A549 (cell line): ENCODE data around the gene NR4A1. TPM values are rescaled to one million over a fixed set of nuclear protein-coding genes. Genes with fewer than 3 reads are reported as not detected.
A peak's percentile ranks its signal among the peaks of the same experiment; 100 is the strongest.

Experiments
- ATAC-seq, 2 experiments: fragments of 200-7000 bp in 1 of 2; fragments of >200 bp in 1 of 2; cut with Nextera tagmentation in 1 of 2; cut with Tn5 transposase in 1 of 2; 3 replicates each; pipeline versions ENCODE4 v1.8.0 to v1.9.1; 2018 to 2020; ENCODE audit warnings: mild to moderate bottlenecking in 1 of 2, moderate library complexity in 1 of 2
- CTCF ChIA-PET: fragments of 300-600 bp; sonication (Branson Sonifier 250); formaldehyde crosslinking; extraction: SDS; loops from one replicate; lab custom pipeline; 2021; ENCODE audit warnings: antibody characterized with exemption, inconsistent platforms; lab: Yijun Ruan, JAX
- POLR2A ChIA-PET: fragments of 350-600 bp; formaldehyde crosslinking; extraction: SDS; loops from one replicate; lab custom pipeline; 2021; ENCODE audit warnings: antibody characterized with exemption, inconsistent platforms; lab: Yijun Ruan, JAX
- DNase-seq, 2 experiments: peaks; one replicate each; pipeline versions ENCODE4 v3.0.0 to v3.0.0-alpha.2; 2011 to 2016; ENCODE audit warnings: low read depth in 1 of 2, low spot score in 1 of 2
- FAIRE-seq: peaks from 2 replicates; lab custom pipeline; 2011; peaks lifted over from hg19 to GRCh38; lab: Jason Lieb, UNC
- H3K27ac ChIP-seq, 2 experiments: fragments of >200 bp; sonication (Bioruptor Twin); formaldehyde crosslinking; 3 replicates each; pipeline ENCODE4 v1.5.1; 2016 to 2017
- H3K4me1 ChIP-seq: fragments of >200 bp; sonication (Bioruptor Twin); formaldehyde crosslinking; 3 replicates; pipeline ENCODE4 v1.6.1; 2016
- H3K4me2 ChIP-seq: fragments of >200 bp; sonication (Bioruptor Twin); formaldehyde crosslinking; 3 replicates; pipeline ENCODE4 v1.6.1; 2016
- H3K4me3 ChIP-seq: fragments of >200 bp; sonication (Bioruptor Twin); formaldehyde crosslinking; 3 replicates; pipeline ENCODE4 v1.5.1; 2016
- H3K9me3 ChIP-seq: fragments of >200 bp; sonication (Bioruptor Twin); formaldehyde crosslinking; 3 replicates; pipeline ENCODE4 v1.6.1; 2016
- BCL3 ChIP-seq: fragments of >200 bp; sonication (Bioruptor Twin); formaldehyde crosslinking; IDR thresholded peaks from 3 replicates; pipeline ENCODE4 v1.6.1; 2016
- CBX2 ChIP-seq: fragments of 200-600 bp; sonication (generic); IDR thresholded peaks from 2 replicates; pipeline ENCODE4 v1.6.1; 2016; ENCODE audit warnings: low read depth, mild to moderate bottlenecking, borderline replicate concordance
- CEBPB ChIP-seq, 2 experiments: fragments of >200 bp in 1 of 2; sonication (Bioruptor Twin) in 1 of 2; formaldehyde crosslinking in 1 of 2; IDR thresholded peaks; 2 replicates each; pipeline ENCODE4 v1.6.1; 2012 to 2016
- CHD4 ChIP-seq: fragments of 200-600 bp; sonication (generic); IDR thresholded peaks from 2 replicates; pipeline ENCODE4 v1.6.1; 2016; ENCODE audit warnings: antibody characterized with exemption, mild to moderate bottlenecking, borderline replicate concordance
- CTCF ChIP-seq: fragments of >200 bp; sonication (Bioruptor Twin); formaldehyde crosslinking; IDR thresholded peaks from 3 replicates; pipeline ENCODE4 v1.5.1; 2016
- EHF ChIP-seq: fragments of 250-450 bp; sonication (Bioruptor Pico); IDR thresholded peaks from 2 replicates; pipeline ENCODE4 v1.5.0; 2020; ENCODE audit warnings: mild to moderate bottlenecking
- FOSB ChIP-seq: fragments of 250-450 bp; sonication (Bioruptor Pico); IDR thresholded peaks from 2 replicates; pipeline ENCODE4 v1.5.0; 2020; ENCODE audit warnings: mild to moderate bottlenecking, moderate library complexity
- HDAC2 ChIP-seq: fragments of 200-600 bp; sonication (generic); IDR thresholded peaks from 2 replicates; pipeline ENCODE4 v1.6.1; 2016
- HOXB13 ChIP-seq: fragments of 250-450 bp; sonication (Bioruptor Pico); IDR thresholded peaks from 2 replicates; pipeline ENCODE4 v1.5.0; 2020; ENCODE audit warnings: low read depth, mild to moderate bottlenecking, moderate library complexity
- KDM5A ChIP-seq: fragments of 200-600 bp; sonication (generic); IDR thresholded peaks from 2 replicates; pipeline ENCODE4 v1.6.1; 2016; ENCODE audit warnings: antibody characterized with exemption, mild to moderate bottlenecking
- MAFK ChIP-seq: fragments of 450-650 bp; IDR thresholded peaks from 2 replicates; pipeline ENCODE4 v1.6.1; 2014; ENCODE audit not compliant: partially characterized antibody
- MAX ChIP-seq: IDR thresholded peaks from 2 replicates; pipeline ENCODE4 v1.6.1; 2012
- MYC ChIP-seq: IDR thresholded peaks from 2 replicates; pipeline ENCODE4 v1.6.1; 2012; ENCODE audit warnings: mild to moderate bottlenecking, inconsistent platforms, low read length, improper control_type of control experiment, borderline replicate concordance
- NR3C1 ChIP-seq: fragments of >200 bp; sonication (Bioruptor Twin); formaldehyde crosslinking; IDR thresholded peaks from 3 replicates; pipeline ENCODE4 v1.6.1; 2017
- PHF8 ChIP-seq: fragments of 200-600 bp; sonication (generic); IDR thresholded peaks from 2 replicates; pipeline ENCODE4 v1.6.1; 2016; ENCODE audit warnings: low read depth, mild to moderate bottlenecking, antibody characterized with exemption, moderate library complexity, borderline replicate concordance
- POLR2AphosphoS2 ChIP-seq: conservative IDR thresholded peaks from 2 replicates; pipeline ENCODE4 v1.6.1; 2012; ENCODE audit warnings: low read length, improper control_type of control experiment, inconsistent platforms
- RFX5 ChIP-seq: fragments of 450-650 bp; IDR thresholded peaks from 2 replicates; pipeline ENCODE4 v1.7.1; 2014; ENCODE audit warnings: antibody characterized with exemption, mild to moderate bottlenecking, moderate library complexity
- SMC3 ChIP-seq: fragments of >200 bp; sonication (Bioruptor Twin); formaldehyde crosslinking; IDR thresholded peaks from 3 replicates; pipeline ENCODE4 v1.6.1; 2018; ENCODE audit warnings: inconsistent platforms
- TFCP2L1 ChIP-seq: fragments of 250-450 bp; sonication (Bioruptor Pico); IDR thresholded peaks from 2 replicates; pipeline ENCODE4 v1.5.0; 2021; ENCODE audit warnings: mild to moderate bottlenecking
- USF2 ChIP-seq: fragments of 450-650 bp; IDR thresholded peaks from 2 replicates; pipeline ENCODE4 v1.6.1; 2014; ENCODE audit warnings: antibody characterized with exemption
- ZFP36 ChIP-seq: fragments of 450-650 bp; IDR thresholded peaks from 2 replicates; pipeline ENCODE4 v1.6.1; 2014; ENCODE audit warnings: borderline replicate concordance; ENCODE audit not compliant: partially characterized antibody
- ZNF302 ChIP-seq: fragments of 250-450 bp; sonication (Bioruptor Pico); IDR thresholded peaks from 2 replicates; pipeline ENCODE4 v1.9.0; 2021; ENCODE audit warnings: inconsistent platforms, mild to moderate bottlenecking, moderate library complexity
- WGBS: methylation state at CpG from one replicate; pipeline ENCODE4 v1.1.6; 2017; ENCODE audit errors: missing lambda C conversion rate; 5-methylcytosine and 5-hydroxymethylcytosine counted together
- polyA plus RNA-seq, 4 experiments: library from polyadenylated mRNA; depleted of rRNA in 3 of 4; stranded (reverse); fragments of >200 nt; fragmentation: RNase III in 1 of 4; extraction: RNeasy Plus Mini Kit Qiagen cat#74134 plus additional on column Dnase treatment in 1 of 4; gene quantifications; 2 replicates in 3 of 4; 3 replicates in 1 of 4; pipeline ENCODE4 v1.2.3, GENCODE V29; 2011 to 2017
- TF ChIP-seq, protein P1 (sequence below): IDR thresholded peaks from 2 replicates; pipeline ENCODE4 v1.6.1; 2012; ENCODE audit warnings: low read depth, borderline replicate concordance
- TF ChIP-seq, protein P2 (sequence below): fragments of 150-350 bp; IDR thresholded peaks from 2 replicates; pipeline ENCODE4 v1.6.1; 2014; ENCODE audit warnings: low read depth, mild to moderate bottlenecking, low read length
- TF ChIP-seq, protein P3 (sequence below): IDR thresholded peaks from 2 replicates; pipeline ENCODE4 v1.6.1; 2012

The NR4A1 gene
- polyA plus RNA-seq, 2 of the 4 experiments (the other 2 are of a cell fraction) = 39.6 to 89.6 TPM

DNA sequence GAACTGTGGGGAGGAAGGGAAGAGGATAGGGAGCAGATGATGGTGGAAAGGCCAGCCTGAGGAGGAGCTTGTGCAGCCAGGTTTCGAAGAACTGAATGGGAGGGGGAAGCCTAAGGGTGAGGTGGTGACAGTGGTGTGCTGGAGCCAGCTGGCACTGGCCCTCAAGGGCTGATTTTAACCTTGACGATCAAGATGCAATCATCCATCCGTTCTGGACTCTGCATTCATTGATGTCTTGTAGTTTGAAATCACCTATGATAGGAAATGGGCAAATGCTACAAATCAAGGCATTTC, 15.8 kb downstream of the NR4A1 start:
- ATAC-seq (no peak), DNase-seq (no peak), FAIRE-seq (no peak)
- H3K4me2 ChIP-seq = no peak overlapping the region
- CTCF ChIA-PET = interaction anchor here (1.0 to 42.5 kb wide), 10 partner anchors 10 to 914 kb away, joined by 3 to 1730 read pairs (median 8); partner anchors contain the start of genes NR4A1 and SMIM41
- H3K4me1 ChIP-seq = peaks cover 29% of the 10 kb centered on the region
- 28% methylated on average over 3 of the region's 3 CpGs for WGBS
- H3K4me3 ChIP-seq = no peak overlapping the region
- no peaks in the 10 kb centered on the region for H3K9me3 ChIP-seq
- no peak overlapping the region for H3K27ac ChIP-seq
- TF ChIP-seq BCL3 (no peak), SMC3 (no peak), POLR2AphosphoS2 (no peak), ZNF302 (CRISPR knock-in tag) (no peak), FOSB (CRISPR knock-in tag) (no peak), RFX5 (no peak), HOXB13 (CRISPR knock-in tag) (no peak), CBX2 (no peak), CEBPB (IDR thresholded peaks at IDR 0.05) (no peak), MAFK (no peak), ZFP36 (no peak), USF2 (no peak)
- TF ChIP-seq, protein P1, sequence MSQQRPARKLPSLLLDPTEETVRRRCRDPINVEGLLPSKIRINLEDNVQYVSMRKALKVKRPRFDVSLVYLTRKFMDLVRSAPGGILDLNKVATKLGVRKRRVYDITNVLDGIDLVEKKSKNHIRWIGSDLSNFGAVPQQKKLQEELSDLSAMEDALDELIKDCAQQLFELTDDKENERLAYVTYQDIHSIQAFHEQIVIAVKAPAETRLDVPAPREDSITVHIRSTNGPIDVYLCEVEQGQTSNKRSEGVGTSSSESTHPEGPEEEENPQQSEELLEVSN = no peak
- TF ChIP-seq, all 56 proteins: peak for 0
- POLR2A ChIA-PET = interaction anchor here (0.9 to 1.1 kb wide), 2 partner anchors 15 to 34 kb away, joined by 3 read pairs; no protein-coding TSS in a partner anchor

DNA sequence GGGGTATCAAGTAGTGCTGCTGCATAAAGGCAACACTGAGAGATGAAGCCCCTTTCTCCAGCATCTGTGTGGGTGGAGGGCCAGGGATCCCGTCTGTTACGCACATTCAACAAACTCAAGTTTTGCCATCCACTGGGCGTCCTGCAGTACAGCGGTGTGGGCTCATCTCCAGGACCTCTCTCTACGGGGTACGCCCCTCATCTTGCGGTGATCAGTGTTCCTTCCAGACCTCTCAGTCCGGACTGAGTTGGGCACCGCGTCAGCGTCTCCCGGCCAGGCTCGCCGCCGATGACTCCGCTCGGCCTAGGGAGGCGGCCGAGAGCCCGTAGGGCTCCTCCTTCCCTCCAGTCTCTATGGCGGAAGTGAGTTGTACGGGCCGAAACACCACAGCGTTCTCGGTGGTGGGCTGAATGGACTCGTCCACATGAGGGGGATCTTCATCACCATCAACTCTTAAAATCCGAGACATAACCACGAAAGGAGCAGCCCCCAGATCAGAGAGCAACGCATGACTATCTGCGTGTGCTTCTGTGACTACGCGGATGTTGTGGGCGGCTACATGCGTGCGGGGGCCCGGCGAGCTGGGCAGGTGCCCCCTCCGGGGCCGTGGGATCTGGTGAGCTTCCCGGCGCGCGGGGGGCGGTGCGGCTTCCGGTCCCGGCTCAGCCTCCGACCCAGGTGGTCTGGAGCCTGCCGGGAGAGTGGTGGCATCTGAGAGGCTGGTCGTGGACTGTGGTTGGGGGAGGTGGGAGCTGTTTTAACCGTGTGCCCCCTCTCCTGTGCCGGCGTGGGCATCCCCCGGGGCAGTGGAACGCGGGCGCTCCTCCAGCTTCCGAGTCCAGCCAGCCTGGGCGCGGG, 18.3 kb downstream of the NR4A1 start, which contains the start of gene ATG101:
Gene ATG101, plus strand, starts transcription at position 652 of the 858 bp plus-strand sequence. CDS start 3,673 bp downstream, outside the sequence.
- Histone ChIP-seq H3K9me3 (no peaks in the 10 kb centered on the region), H3K4me3 (peak within 1 kb of the TSS; percentile 100), H3K4me2 (peak within 1 kb of the TSS; percentile 96), H3K27ac (peak within 1 kb of the TSS; percentile 98 to 100), H3K4me1 (peaks cover 16% of the 10 kb centered on the region)
- DNase-seq (peak; percentile 98), ATAC-seq (peak; percentile 93 to 95), FAIRE-seq (no peak)
- WGBS = 2% methylated on average over 30 of the region's 60 CpGs
- CTCF ChIA-PET = interaction anchor here (0.6 to 42.5 kb wide), 19 partner anchors 10 to 969 kb away, joined by 3 to 1730 read pairs (median 6); partner anchors contain the start of genes NR4A1 and SMIM41
- POLR2A ChIA-PET = interaction anchor here (0.6 to 2.8 kb wide), 16 partner anchors 9 to 810 kb away, joined by 3 to 26 read pairs (median 4); partner anchors contain the start of gene NR4A1
- TF ChIP-seq MAX (peak; percentile 91), EHF (CRISPR knock-in tag) (0 out of 2 replicates have a peak, but pooled peaks have one; percentile 23), KDM5A (no peak), TFCP2L1 (CRISPR knock-in tag) (no peak), CTCF (peak; percentile 54), PHF8 (peak; percentile 91), CHD4 (no peak), MAFK (no peak), POLR2AphosphoS2 (no peak), CBX2 (no peak), ZFP36 (no peak), NR3C1 (no peak), BCL3 (peak; percentile 62; the same call in 2 of the 3 replicates), RFX5 (peak; percentile 30; the same call in 1 of the 2 replicates), MYC (peak; percentile 42; the same call in 1 of the 2 replicates), HDAC2 (no peak)
- TF ChIP-seq, protein P2, sequence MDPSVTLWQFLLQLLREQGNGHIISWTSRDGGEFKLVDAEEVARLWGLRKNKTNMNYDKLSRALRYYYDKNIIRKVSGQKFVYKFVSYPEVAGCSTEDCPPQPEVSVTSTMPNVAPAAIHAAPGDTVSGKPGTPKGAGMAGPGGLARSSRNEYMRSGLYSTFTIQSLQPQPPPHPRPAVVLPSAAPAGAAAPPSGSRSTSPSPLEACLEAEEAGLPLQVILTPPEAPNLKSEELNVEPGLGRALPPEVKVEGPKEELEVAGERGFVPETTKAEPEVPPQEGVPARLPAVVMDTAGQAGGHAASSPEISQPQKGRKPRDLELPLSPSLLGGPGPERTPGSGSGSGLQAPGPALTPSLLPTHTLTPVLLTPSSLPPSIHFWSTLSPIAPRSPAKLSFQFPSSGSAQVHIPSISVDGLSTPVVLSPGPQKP = peak; percentile 59; the same call in 1 of the 2 replicates
- TF ChIP-seq, protein P3, sequence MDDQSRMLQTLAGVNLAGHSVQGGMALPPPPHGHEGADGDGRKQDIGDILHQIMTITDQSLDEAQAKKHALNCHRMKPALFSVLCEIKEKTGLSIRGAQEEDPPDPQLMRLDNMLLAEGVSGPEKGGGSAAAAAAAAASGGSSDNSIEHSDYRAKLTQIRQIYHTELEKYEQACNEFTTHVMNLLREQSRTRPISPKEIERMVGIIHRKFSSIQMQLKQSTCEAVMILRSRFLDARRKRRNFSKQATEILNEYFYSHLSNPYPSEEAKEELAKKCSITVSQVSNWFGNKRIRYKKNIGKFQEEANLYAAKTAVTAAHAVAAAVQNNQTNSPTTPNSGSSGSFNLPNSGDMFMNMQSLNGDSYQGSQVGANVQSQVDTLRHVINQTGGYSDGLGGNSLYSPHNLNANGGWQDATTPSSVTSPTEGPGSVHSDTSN = peak; percentile 19; the same call in 1 of the 2 replicates
